ENCODE data around the gene SNX13. TPM values are rescaled to one million over a fixed set of nuclear protein-coding genes. Genes with fewer than 3 reads are reported as not detected.

The SNX13 gene
- polyA plus RNA-seq, 1 of the 3 experiments (the other 2 are of a cell fraction) = 13.0 TPM

GRCh38 chr7:17940951-17941431 lies 697 bp upstream of the SNX13 start:
- Histone ChIP-seq H3K36me3 (replicated peaks in 1 of 2; ENCODE audit: control insufficient read depth in 1 of 2, insufficient read depth in 2 of 2, low read length in 1 of 2) (peaks cover 0 to 3% of the 10 kb centered on the region in 2 experiments), H4K20me1 (ENCODE audit: insufficient read depth) (no peaks in the 10 kb centered on the region), H2AFZ (ENCODE audit: low read depth) (peak overlapping the region; percentile 93), H3K4me3 (ENCODE audit: low read depth in 2 of 2, low read length in 1 of 2) (peak overlapping the region; percentile 87 to 100), H3K9me2 (no peaks in the 10 kb centered on the region), H3K4me1 (ENCODE audit: control insufficient read depth in 1 of 2, insufficient read depth in 2 of 2, low read depth in 1 of 2, low read length in 1 of 2) (peaks cover 12 to 17% of the 10 kb centered on the region in 2 experiments; a peak in 3 of 4 replicates), H3K79me2 (ENCODE audit: insufficient read depth) (peaks cover 38% of the 10 kb centered on the region), H3K9ac (peak overlapping the region; percentile 91), H3K27ac (ENCODE audit: low read depth in 2 of 2, low read length in 1 of 2) (peak overlapping the region; percentile 85 to 95), H3K27me3 (ENCODE audit: insufficient read depth) (no peaks in the 10 kb centered on the region), H3K9me3 (no peaks in the 10 kb centered on the region), H3F3A (replicated peaks; ENCODE audit: insufficient read depth) (no peaks in the 10 kb centered on the region), H3K4me2 (peak overlapping the region; percentile 86)
- WGBS (ENCODE audit: low lambda C conversion rate) = 27% methylated on average over 12 of the region's 12 CpGs
- CTCF ChIA-PET = interaction anchor here (0.9 to 1.5 kb wide), 3 partner anchors 8 to 18 kb away, joined by 3 to 4 read pairs (median 4); no protein-coding TSS in a partner anchor
- DNase-seq = peak; percentile 16
- POLR2A ChIA-PET = no interaction called here
- TF ChIP-seq FOSL2 (IDR thresholded peaks at IDR 0.05; ENCODE audit: borderline replicate concordance, low read depth) = no peak
- peak; percentile 19; the same call in 1 of the 2 replicates for TF ChIP-seq CTCF (IDR thresholded peaks at IDR 0.05)

DNA sequence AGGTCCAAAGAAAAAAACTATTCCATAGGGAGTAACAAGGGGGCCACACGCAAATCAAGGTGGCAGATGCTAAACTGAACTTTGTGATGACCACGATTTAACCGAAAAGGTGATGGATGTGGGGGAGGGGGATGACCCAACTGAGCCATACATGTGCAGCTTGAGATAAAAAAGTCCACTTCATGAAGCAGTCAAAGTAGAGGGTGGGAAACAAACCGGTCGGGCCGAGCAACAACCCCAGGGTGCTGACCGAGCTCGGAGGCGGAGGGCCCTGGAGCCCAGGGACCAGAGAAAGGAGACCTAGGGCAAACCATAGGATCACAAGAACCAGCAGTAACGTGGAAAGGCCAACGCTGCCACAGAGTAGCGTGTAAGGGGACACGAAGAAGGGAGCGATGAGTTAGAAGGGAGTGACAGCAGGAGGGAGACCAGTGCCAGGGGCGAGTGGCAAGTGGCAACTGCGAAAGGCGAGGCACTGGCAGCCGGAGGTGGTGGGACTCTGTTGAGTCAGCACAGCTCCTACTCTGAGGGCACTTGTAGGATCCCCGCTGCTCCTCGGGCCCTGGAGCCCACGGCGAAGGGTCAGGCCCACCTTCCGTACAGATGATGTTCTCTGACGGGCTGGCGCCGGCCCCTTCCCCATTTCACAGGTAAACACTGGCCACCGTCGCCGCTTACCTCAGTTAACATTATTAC lies 540 bp downstream of the SNX13 start:
- Histone ChIP-seq H3K79me2 (ENCODE audit: insufficient read depth) (peaks cover 49% of the 10 kb centered on the region), H3K4me3 (ENCODE audit: low read depth in 2 of 2, low read length in 1 of 2) (peak overlapping the region; percentile 87 to 100), H3K36me3 (replicated peaks in 1 of 2; ENCODE audit: control insufficient read depth in 1 of 2, insufficient read depth in 2 of 2, low read length in 1 of 2) (peaks cover 0 to 4% of the 10 kb centered on the region in 2 experiments), H3K9ac (peak overlapping the region; percentile 91), H3K27me3 (ENCODE audit: insufficient read depth) (no peaks in the 10 kb centered on the region), H3K4me1 (ENCODE audit: control insufficient read depth in 1 of 2, insufficient read depth in 2 of 2, low read depth in 1 of 2, low read length in 1 of 2) (peaks cover 12 to 17% of the 10 kb centered on the region in 2 experiments; a peak in 3 of 4 replicates), H4K20me1 (ENCODE audit: insufficient read depth) (no peaks in the 10 kb centered on the region), H3K9me3 (no peaks in the 10 kb centered on the region), H3K9me2 (no peaks in the 10 kb centered on the region), H3F3A (replicated peaks; ENCODE audit: insufficient read depth) (no peaks in the 10 kb centered on the region), H3K27ac (ENCODE audit: low read depth in 2 of 2, low read length in 1 of 2) (peak overlapping the region; percentile 85 to 95), H3K4me2 (peak overlapping the region; percentile 86), H2AFZ (ENCODE audit: low read depth) (peak overlapping the region; percentile 98)
- CTCF ChIA-PET = interaction anchor here (0.9 to 1.3 kb wide), 2 partner anchors 32 to 170 kb away, joined by 3 to 5 read pairs; no protein-coding TSS in a partner anchor
- WGBS (ENCODE audit: low lambda C conversion rate) = 4% methylated on average over 20 of the region's 29 CpGs
- POLR2A ChIA-PET = no interaction called here
- 0 out of 2 replicates have a peak, but pooled peaks have one; percentile 24 for TF ChIP-seq SIN3A (IDR thresholded peaks at IDR 0.05; ENCODE audit: borderline replicate concordance, low read depth, low read length)
- no peak for TF ChIP-seq CTCF (IDR thresholded peaks at IDR 0.05)
- 0 out of 2 replicates have a peak, but pooled peaks have one; percentile 10 for TF ChIP-seq MAX (IDR thresholded peaks at IDR 0.05; ENCODE audit: low read depth)
- peak; percentile 73 for DNase-seq
